Kidney glomerular epithelial cell (primary cell): ENCODE results near the gene SLC22A31.

ENCODE experiments used
- DNase-seq: peaks from one replicate; lab custom pipeline; 2025; lab: John Stamatoyannopoulos, UW

SLC22A31 gene

GRCh38 chr16:89216315-89217137 is 16.2 kb upstream of the SLC22A31 start:
- DNase-seq, result peak; percentile 63

GRCh38 chr16:89210904-89211515 is 10.7 kb upstream of the SLC22A31 start:
- DNase-seq, result no peak

- DNase-seq, result no peak
Observed at GRCh38 chr16:89210165-89210903, 10.0 kb upstream of the SLC22A31 start.

GRCh38 chr16:89209522-89210044 is 9.2 kb upstream of the SLC22A31 start:
- DNase-seq, result no peak

GRCh38 chr16:89207993-89208392 is 7.7 kb upstream of the SLC22A31 start:
- DNase-seq, result no peak

GRCh38 chr16:89202422-89203215 is 2.3 kb upstream of the SLC22A31 start:
- DNase-seq, result no peak

- no peak for DNase-seq
Observed at GRCh38 chr16:89201439-89202377, 1.4 kb upstream of the SLC22A31 start.

- no peak for DNase-seq
Observed at GRCh38 chr16:89200850-89201411, 594 bp upstream of the SLC22A31 start.

- no peak for DNase-seq
Observed at GRCh38 chr16:89199241-89200123, 855 bp downstream of the SLC22A31 start.

- no peak for DNase-seq
Observed at GRCh38 chr16:89198417-89199240, 1.7 kb downstream of the SLC22A31 start.

GRCh38 chr16:89197633-89198416 is 2.5 kb downstream of the SLC22A31 start:
- DNase-seq, result no peak

GRCh38 chr16:89197033-89197632 is 3.2 kb downstream of the SLC22A31 start:
- no peak for DNase-seq

GRCh38 chr16:89195521-89196171 is 4.7 kb downstream of the SLC22A31 start:
- DNase-seq, result no peak

GRCh38 chr16:89194340-89195311 is 5.7 kb downstream of the SLC22A31 start:
- no peak for DNase-seq

- no peak for DNase-seq
Observed at GRCh38 chr16:89193576-89194293, 6.6 kb downstream of the SLC22A31 start.
